ENCODE measurements around the gene RAPGEF6.
"Not testable (repeated sequence)": the region's sequence is repeated elsewhere in the genome, so short reads cannot be mapped to it uniquely, and the experiment has no call there.

The RAPGEF6 gene

GRCh38 chr5:131641494-131641893, 6.5 kb upstream of the RAPGEF6 start:
- DNase-seq: no peak

GRCh38 chr5:131640043-131640856, 5.2 kb upstream of the RAPGEF6 start:
- DNase-seq: no peak

- DNase-seq: no peak
These were observed 4.1 kb upstream of the RAPGEF6 start for GRCh38 chr5:131639148-131639547.

GRCh38 chr5:131637694-131638093, 2.7 kb upstream of the RAPGEF6 start:
- DNase-seq: no peak

- DNase-seq: no peak
These were observed 899 bp upstream of the RAPGEF6 start for GRCh38 chr5:131635684-131636572.

- peak; percentile 74 for DNase-seq
These were observed 398 bp downstream of the RAPGEF6 start for GRCh38 chr5:131634666-131634995.

GRCh38 chr5:131634238-131634637, 791 bp downstream of the RAPGEF6 start:
- no peak for DNase-seq

- no peak for DNase-seq
These were observed 1.2 kb downstream of the RAPGEF6 start for GRCh38 chr5:131633830-131634229.

- DNase-seq: no peak
These were observed 4.1 kb downstream of the RAPGEF6 start for GRCh38 chr5:131630963-131631350.

GRCh38 chr5:131630208-131630962, 4.6 kb downstream of the RAPGEF6 start:
- no peak for DNase-seq

GRCh38 chr5:131628990-131629389, 6.0 kb downstream of the RAPGEF6 start:
- no peak for DNase-seq

GRCh38 chr5:131627207-131627865, 7.7 kb downstream of the RAPGEF6 start:
- no peak for DNase-seq

GRCh38 chr5:131622633-131623032, 12.4 kb downstream of the RAPGEF6 start:
- DNase-seq: no peak

- not testable (repeated sequence) for DNase-seq
These were observed 13.9 kb downstream of the RAPGEF6 start for GRCh38 chr5:131621164-131621563.

- DNase-seq: no peak
These were observed 15.9 kb downstream of the RAPGEF6 start for GRCh38 chr5:131619102-131619501.

- DNase-seq: no peak
These were observed 17.7 kb downstream of the RAPGEF6 start for GRCh38 chr5:131617140-131617822.

GRCh38 chr5:131615957-131616356, 19.1 kb downstream of the RAPGEF6 start:
- DNase-seq: no peak

- no peak for DNase-seq
These were observed 21.6 kb downstream of the RAPGEF6 start for GRCh38 chr5:131613423-131613822.

- no peak for DNase-seq
These were observed 24.0 kb downstream of the RAPGEF6 start for GRCh38 chr5:131611064-131611381.

GRCh38 chr5:131610198-131611063, 24.6 kb downstream of the RAPGEF6 start:
- DNase-seq: no peak

- no peak for DNase-seq
These were observed 25.3 kb downstream of the RAPGEF6 start for GRCh38 chr5:131609774-131610173.

All from central memory CD4-positive, alpha-beta T cell (primary cell).